HCT116 (cell line): ENCODE measurements around the gene CHPT1. TPM values are rescaled to one million over a fixed set of nuclear protein-coding genes. Genes with fewer than 3 reads are reported as not detected.

ENCODE experiments used
- ATAC-seq: fragments of 200-7000 bp; cut with Tn5 transposase; 2 replicates; pipeline ENCODE4 v1.9.1; 2020; ENCODE audit warnings: mild to moderate bottlenecking, moderate library complexity
- BruUV-seq: library from RNA; stranded (reverse); fragments of 400-500 nt; replicated peaks from 2 replicates; lab custom pipeline; 2021; lab: Mats Ljungman, UMichigan
- CTCF ChIA-PET: fragments of 300-600 bp; sonication (Branson Sonifier 250); formaldehyde crosslinking; loops from one replicate; lab custom pipeline; 2021; ENCODE audit warnings: antibody characterized with exemption; lab: Charles Lee
- POLR2A ChIA-PET: fragments of 300-600, 350-600 bp; sonication (Branson Sonifier 250); formaldehyde crosslinking; loops from one replicate; lab custom pipeline; 2021; ENCODE audit warnings: antibody characterized with exemption; lab: Charles Lee
- RAD21 ChIA-PET, 2 experiments: fragments of 300-600 bp; sonication (Branson Sonifier 250); formaldehyde crosslinking; loops; one replicate each; lab custom pipeline; 2023; ENCODE audit warnings: low total read pairs in 2 of 2; ENCODE audit not compliant: uncharacterized antibody in 2 of 2, unreplicated experiment in 2 of 2, low non-redundant PET in 1 of 2; lab: Charles Lee
- DNase-seq: peaks from one replicate; pipeline ENCODE4 v3.0.0-alpha.2; 2010; ENCODE audit warnings: low read depth, low spot score
- H2AFZ ChIP-seq: fragments of 200-600 bp; shearing (Covaris generic), sonication (generic); 2 replicates; pipeline ENCODE4 v1.6.1; 2017; ENCODE audit warnings: low read depth, mixed run types, mixed read lengths, antibody characterized with exemption, low read length; ENCODE audit not compliant: poor library complexity, severe bottlenecking
- H3K27ac ChIP-seq: 2 replicates; pipeline ENCODE4 v1.5.1; 2012; ENCODE audit warnings: low read depth, low read length
- H3K27me3 ChIP-seq: fragments of 200-600 bp; sonication (generic); 2 replicates; pipeline ENCODE4 v1.6.1; 2016; ENCODE audit warnings: mixed run types, low read length, mixed read lengths; ENCODE audit not compliant: insufficient read depth
- H3K36me3 ChIP-seq, 2 experiments: fragments of 200-500 bp in 1 of 2; fragments of 200-600 bp in 1 of 2; sonication (Bioruptor generic) in 1 of 2; sonication (generic) in 1 of 2; 2 replicates each; pipeline versions ENCODE4 v1.5.1 to v1.6.1; 2014 to 2016; ENCODE audit warnings: low read length in 2 of 2, inconsistent platforms in 1 of 2, mixed read lengths in 1 of 2, mixed run types in 1 of 2; ENCODE audit not compliant: insufficient read depth in 2 of 2, control insufficient read depth in 1 of 2
- H3K4me1 ChIP-seq, 2 experiments: fragments of 200-600 bp in 1 of 2; sonication (generic) in 1 of 2; 2 replicates each; pipeline versions ENCODE4 v1.5.1 to v1.6.1; 2012 to 2017; ENCODE audit warnings: low read length in 2 of 2, inconsistent platforms in 1 of 2, mild to moderate bottlenecking in 1 of 2, mixed read lengths in 1 of 2, mixed run types in 1 of 2, moderate library complexity in 1 of 2; ENCODE audit not compliant: insufficient read depth in 2 of 2, control insufficient read depth in 1 of 2
- H3K4me2 ChIP-seq: fragments of 200-600 bp; sonication (generic); 2 replicates; pipeline ENCODE4 v1.6.1; 2017; ENCODE audit warnings: mixed run types, low read length, mixed read lengths
- H3K4me3 ChIP-seq, 2 experiments: fragments of 200-600 bp in 1 of 2; sonication (generic) in 1 of 2; replicated peaks in 1 of 2; 2 replicates each; pipeline ENCODE4 v1.5.1; 2011 to 2016; ENCODE audit warnings: low read length in 2 of 2, control low read depth in 1 of 2, low read depth in 1 of 2, mild to moderate bottlenecking in 1 of 2, mixed read lengths in 1 of 2, mixed run types in 1 of 2
- H3K79me2 ChIP-seq: fragments of 200-600 bp; sonication (generic); 2 replicates; pipeline ENCODE4 v1.6.1; 2017; ENCODE audit warnings: mild to moderate bottlenecking, mixed run types, low read length, moderate library complexity, mixed read lengths; ENCODE audit not compliant: insufficient read depth
- H3K9ac ChIP-seq: fragments of 200-600 bp; sonication (generic); 2 replicates; pipeline ENCODE4 v1.6.1; 2016; ENCODE audit warnings: low read length, mixed read lengths
- H3K9me2 ChIP-seq: fragments of 200-600 bp; sonication (generic), shearing (Covaris generic); 2 replicates; pipeline ENCODE4 v1.6.1; 2017; ENCODE audit warnings: mixed run types, mild to moderate bottlenecking, moderate library complexity; ENCODE audit not compliant: insufficient read depth
- H3K9me3 ChIP-seq, 2 experiments: fragments of 200-500 bp in 1 of 2; fragments of 200-600 bp in 1 of 2; sonication (Bioruptor generic) in 1 of 2; sonication (generic) in 1 of 2; 2 replicates each; pipeline ENCODE4 v1.6.1; 2014 to 2017; ENCODE audit warnings: low read length in 2 of 2, mixed read lengths in 2 of 2, inconsistent platforms in 1 of 2, low read depth in 1 of 2, mild to moderate bottlenecking in 1 of 2, mixed run types in 1 of 2, moderate library complexity in 1 of 2; ENCODE audit not compliant: control insufficient read depth in 1 of 2, insufficient read depth in 1 of 2
- H4K20me1 ChIP-seq: fragments of 200-600 bp; sonication (generic), shearing (Covaris generic); 2 replicates; pipeline ENCODE4 v1.6.1; 2017; ENCODE audit warnings: mixed run types, mild to moderate bottlenecking, moderate library complexity; ENCODE audit not compliant: insufficient read depth
- CTCF ChIP-seq, 3 experiments: fragments of 200-600 bp in 1 of 3; sonication (generic) in 1 of 3; IDR thresholded peaks in 2 of 3; conservative IDR thresholded peaks in 1 of 3; 2 replicates each; pipeline ENCODE4 v1.5.1; 2012 to 2017; ENCODE audit warnings: low read depth in 2 of 3, low read length in 2 of 3, antibody characterized with exemption in 1 of 3, borderline replicate concordance in 1 of 3, control low read depth in 1 of 3, mild to moderate bottlenecking in 1 of 3, mixed read lengths in 1 of 3, mixed run types in 1 of 3, moderate library complexity in 1 of 3; ENCODE audit not compliant: insufficient read depth in 1 of 3
- ELF1 ChIP-seq: IDR thresholded peaks from 2 replicates; pipeline ENCODE4 v1.6.1; 2012; ENCODE audit warnings: low read depth, borderline replicate concordance
- EZH2 ChIP-seq: fragments of 200-600 bp; sonication (generic); IDR thresholded peaks from 2 replicates; pipeline ENCODE4 v1.6.1; 2017; ENCODE audit warnings: antibody characterized with exemption, mixed run types
- JUND ChIP-seq: IDR thresholded peaks from 2 replicates; pipeline ENCODE4 v1.6.1; 2012
- MAX ChIP-seq: IDR thresholded peaks from 2 replicates; pipeline ENCODE4 v1.6.1; 2012
- POLR2A ChIP-seq: IDR thresholded peaks from 2 replicates; pipeline ENCODE4 v1.7.0; 2011; ENCODE audit warnings: borderline replicate concordance; ENCODE audit not compliant: insufficient read depth, insufficient read length; ENCODE audit errors: extremely low read depth
- REST ChIP-seq: IDR thresholded peaks from 2 replicates; pipeline ENCODE4 v1.6.1; 2012; ENCODE audit warnings: low read depth
- SP1 ChIP-seq: IDR thresholded peaks from 2 replicates; pipeline ENCODE4 v1.6.1; 2012; ENCODE audit warnings: low read depth
- ZFX ChIP-seq: fragments of 450-650 bp; IDR thresholded peaks from 2 replicates; pipeline ENCODE4 v1.6.1; 2017
- intact Hi-C: fragments of 100-400 bp; cut with micrococcal nuclease; formaldehyde crosslinking; loops from 2 replicates; pipeline ENCODE4 v1.10.0; 2022
- total RNA-seq: library from RNA; stranded (reverse); gene quantifications from one replicate; pipeline ENCODE4 v1.2.1, GENCODE V29; 2021; ENCODE audit not compliant: unreplicated experiment

CHPT1 gene
- total RNA-seq, 1 experiment from 2014 or later: 20.1 TPM

DNA sequence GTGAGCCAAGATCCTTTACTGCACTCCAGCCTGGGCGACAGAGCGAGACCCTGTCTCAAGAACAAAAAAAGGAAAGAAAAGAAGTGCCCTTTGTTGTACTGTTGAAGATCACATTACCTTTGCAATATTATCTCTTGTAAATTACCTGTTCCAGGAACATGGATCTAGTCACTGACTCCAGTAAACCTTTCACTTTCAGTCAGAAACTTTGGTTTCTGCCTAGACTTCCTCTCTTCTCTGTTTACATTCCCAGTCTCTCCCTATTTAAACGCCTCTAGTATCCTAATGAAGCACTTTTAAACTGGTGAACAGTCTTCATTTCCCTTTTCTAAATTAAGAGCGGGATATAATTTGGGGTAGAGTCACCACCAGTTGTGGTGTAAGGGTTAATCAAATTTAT lies 12.8 kb downstream of the CHPT1 start:
- no TSS peak for BruUV-seq
- Histone ChIP-seq H3K4me3 (no peak overlapping the region), H3K9me3 (no peaks in the 10 kb centered on the region), H3K79me2 (peaks cover 87% of the 10 kb centered on the region), H3K9me2 (no peaks in the 10 kb centered on the region), H3K36me3 (no peaks in the 10 kb centered on the region), H4K20me1 (peaks cover 6% of the 10 kb centered on the region; the same call in 1 of the 2 replicates), H3K9ac (no peak overlapping the region), H3K4me2 (no peak overlapping the region), H3K4me1 (peaks cover 4 to 15% of the 10 kb centered on the region in 2 experiments; a peak in 3 of 4 replicates), H2AFZ (no peak overlapping the region), H3K27me3 (no peaks in the 10 kb centered on the region), H3K27ac (no peak overlapping the region)
- no peak for ATAC-seq
- ChIA-PET RAD21 (no interaction called here), POLR2A (no interaction called here), CTCF (no interaction called here)
- DNase-seq: no peak
- intact Hi-C loops: no loop called here
- TF ChIP-seq JUND (no peak), SP1 (no peak), REST (no peak)

DNA sequence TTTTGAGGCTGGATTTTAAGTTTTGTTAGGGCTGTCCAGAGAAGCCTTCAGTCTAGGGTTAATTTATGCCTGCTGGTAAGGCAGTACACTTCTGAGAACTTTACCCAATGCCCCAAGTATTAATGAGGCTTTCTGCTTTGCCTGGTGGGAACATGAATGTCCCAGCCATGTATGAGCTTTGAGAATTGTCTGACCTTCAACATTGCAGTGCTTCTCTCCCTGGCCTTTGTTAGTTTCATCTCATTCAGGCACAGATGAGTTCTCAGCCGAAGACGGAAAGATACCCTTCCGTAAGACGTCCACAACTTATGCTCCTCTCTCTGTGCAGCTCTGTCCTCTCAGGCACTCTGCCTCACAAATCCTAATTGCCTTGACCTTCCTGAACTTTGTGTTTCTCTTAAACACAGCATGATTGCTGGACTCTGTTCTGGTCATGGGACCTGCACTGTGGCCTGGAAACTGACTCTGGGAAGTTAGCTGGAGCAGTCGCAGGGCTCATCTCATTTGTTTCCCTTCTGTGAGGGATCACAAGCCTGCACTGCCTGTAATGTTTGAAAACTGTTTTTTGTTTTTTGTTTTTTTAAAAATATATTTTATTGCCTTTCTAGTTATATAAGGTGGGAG lies 15.7 kb downstream of the CHPT1 start:
- Histone ChIP-seq H3K9me3 (no peaks in the 10 kb centered on the region), H4K20me1 (peaks cover 6% of the 10 kb centered on the region; the same call in 1 of the 2 replicates), H3K4me2 (no peak overlapping the region), H3K9me2 (no peaks in the 10 kb centered on the region), H3K36me3 (no peaks in the 10 kb centered on the region), H3K4me3 (no peak overlapping the region), H3K79me2 (peaks cover 79% of the 10 kb centered on the region), H3K27ac (no peak overlapping the region), H2AFZ (no peak overlapping the region), H3K27me3 (no peaks in the 10 kb centered on the region), H3K4me1 (no peaks in the 10 kb centered on the region), H3K9ac (no peak overlapping the region)
- POLR2A ChIA-PET: no interaction called here
- BruUV-seq: no TSS peak
- CTCF ChIA-PET: no interaction called here
- no peak for DNase-seq
- ATAC-seq: no peak
- intact Hi-C loops: loop anchor here (1.0 kb wide), 1 partner anchor 8 kb away; no protein-coding TSS in a partner anchor
- RAD21 ChIA-PET: no interaction called here
- TF ChIP-seq EZH2 (no peak), MAX (no peak), JUND (no peak), ELF1 (no peak), POLR2A (no peak), CTCF (IDR thresholded peaks at IDR 0.05 in 2 of 3, conservative IDR thresholded peaks at IDR 0.05 in 1 of 3; ENCODE audit: borderline replicate concordance in 1 of 3, insufficient read depth in 1 of 3, low read depth in 2 of 3, low read length in 2 of 3) (no peak), ZFX (no peak), REST (no peak)
